HepG2 (cell line): ENCODE measurements around the gene NNMT. TPM values are rescaled to one million over a fixed set of nuclear protein-coding genes. Genes with fewer than 3 reads are reported as not detected.

ENCODE experiments used
- ATAC-seq: fragments of 200-7000 bp; cut with Tn5 transposase; 3 replicates; pipeline ENCODE4 v1.9.1; 2020; ENCODE audit warnings: mild to moderate bottlenecking, moderate library complexity
- BruUV-seq: library from RNA; stranded (reverse); fragments of 400-500 nt; replicated peaks from 2 replicates; lab custom pipeline; 2021; lab: Mats Ljungman, UMichigan
- CTCF ChIA-PET: fragments of 300-600 bp; formaldehyde crosslinking; extraction: SDS; loops from one replicate; lab custom pipeline; 2021; ENCODE audit warnings: low total read pairs, inconsistent platforms, low intra/inter-chr PET ratio; lab: Yijun Ruan, JAX
- POLR2A ChIA-PET: fragments of 350-600 bp; sonication (Branson Sonifier 250); formaldehyde crosslinking; loops from one replicate; lab custom pipeline; 2020; ENCODE audit warnings: antibody characterized with exemption, inconsistent platforms; lab: Yijun Ruan, JAX
- DNase-seq: peaks from one replicate; pipeline ENCODE4 v3.0.0-alpha.2; 2015; ENCODE audit warnings: low spot score
- FAIRE-seq: peaks from 3 replicates; lab custom pipeline; 2011; peaks lifted over from hg19 to GRCh38; lab: Jason Lieb, UNC
- H2AFZ ChIP-seq: one replicate; pipeline ENCODE4 v1.6.1; 2011; ENCODE audit warnings: low read length, inconsistent platforms
- H3K27ac ChIP-seq: fragments of 300-600 bp; 3 replicates; pipeline ENCODE4 v1.8.0; 2011; ENCODE audit warnings: mixed run types, mild to moderate bottlenecking, mixed read lengths, low read length, inconsistent platforms; ENCODE audit not compliant: insufficient read depth; ENCODE audit errors: extremely low read length
- H3K27me3 ChIP-seq, 2 experiments: fragments of 200-600 bp in 1 of 2; 2 replicates in 1 of 2; 3 replicates in 1 of 2; pipeline versions ENCODE4 v1.6.0 to v1.8.0; 2011; ENCODE audit warnings: low read length in 2 of 2, mild to moderate bottlenecking in 2 of 2, moderate library complexity in 2 of 2, inconsistent platforms in 1 of 2; ENCODE audit not compliant: insufficient read depth in 2 of 2, control insufficient read depth in 1 of 2
- H3K36me3 ChIP-seq, 2 experiments: fragments of 200-600 bp in 1 of 2; replicated peaks in 1 of 2; 2 replicates in 1 of 2; 3 replicates in 1 of 2; pipeline versions ENCODE4 v1.5.1 to v1.8.0; 2011; ENCODE audit warnings: low read length in 2 of 2, inconsistent platforms in 1 of 2; ENCODE audit not compliant: insufficient read depth in 2 of 2, control insufficient read depth in 1 of 2
- H3K4me1 ChIP-seq: 2 replicates; pipeline ENCODE4 v1.5.1; 2012; ENCODE audit warnings: low read length, inconsistent platforms; ENCODE audit not compliant: insufficient read depth
- H3K4me2 ChIP-seq: 2 replicates; pipeline ENCODE4 v1.6.0; 2011; ENCODE audit warnings: low read depth, low read length, inconsistent platforms
- H3K4me3 ChIP-seq, 3 experiments: fragments of 200-600 bp in 1 of 3; sonication (generic), shearing (Covaris generic) in 1 of 3; replicated peaks in 1 of 3; 2 replicates each; pipeline ENCODE4 v1.5.1; 2011 to 2016; ENCODE audit warnings: low read length in 3 of 3, inconsistent platforms in 2 of 3, low read depth in 2 of 3, mild to moderate bottlenecking in 2 of 3, control low read depth in 1 of 3, mixed read lengths in 1 of 3; ENCODE audit not compliant: insufficient read depth in 1 of 3
- H3K79me2 ChIP-seq: one replicate; pipeline ENCODE4 v1.6.1; 2011; ENCODE audit warnings: low read length, inconsistent platforms; ENCODE audit not compliant: insufficient read depth
- H3K9ac ChIP-seq: 2 replicates; pipeline ENCODE4 v1.6.0; 2011; ENCODE audit warnings: mild to moderate bottlenecking, low read depth, low read length, inconsistent platforms; ENCODE audit not compliant: insufficient read depth
- H3K9me3 ChIP-seq: 2 replicates; pipeline ENCODE4 v1.5.1; 2012; ENCODE audit warnings: mild to moderate bottlenecking, low read length
- H4K20me1 ChIP-seq: 2 replicates; pipeline ENCODE4 v1.6.0; 2011; ENCODE audit warnings: inconsistent platforms, mild to moderate bottlenecking, low read length, moderate library complexity; ENCODE audit not compliant: insufficient read depth
- CERS6 ChIP-seq: sonication (generic); formaldehyde crosslinking; IDR thresholded peaks from 2 replicates; pipeline ENCODE4 v1.5.0; 2020; ENCODE audit warnings: missing genetic modification reagents
- KDM4B ChIP-seq: sonication (generic); formaldehyde crosslinking; IDR thresholded peaks from 2 replicates; pipeline ENCODE4 v1.4.0; 2020; ENCODE audit warnings: missing genetic modification reagents
- KLF15 ChIP-seq: sonication (generic); formaldehyde crosslinking; IDR thresholded peaks from 2 replicates; pipeline ENCODE4 v1.8.1; 2023; ENCODE audit warnings: borderline replicate concordance, mild to moderate bottlenecking, inconsistent platforms, missing genetic modification reagents, mixed read lengths
- PRDM15 ChIP-seq: sonication (generic); formaldehyde crosslinking; IDR thresholded peaks from 2 replicates; pipeline ENCODE4 v1.4.0; 2020; ENCODE audit warnings: missing genetic modification reagents
- RFX3 ChIP-seq: IDR thresholded peaks from 2 replicates; pipeline ENCODE4 v1.6.1; 2016; ENCODE audit warnings: missing biosample characterization, missing genetic modification reagents
- SATB2 ChIP-seq: sonication (generic); formaldehyde crosslinking; IDR thresholded peaks from 2 replicates; pipeline ENCODE4 v1.5.0; 2020; ENCODE audit warnings: missing genetic modification reagents
- TOPORS ChIP-seq: sonication (generic); formaldehyde crosslinking; IDR thresholded peaks from 2 replicates; pipeline ENCODE4 v1.8.0; 2023; ENCODE audit warnings: mild to moderate bottlenecking, missing genetic modification reagents
- ZNF354B ChIP-seq: sonication (generic); formaldehyde crosslinking; IDR thresholded peaks from 2 replicates; pipeline ENCODE4 v1.8.0; 2022; ENCODE audit warnings: mild to moderate bottlenecking, missing genetic modification reagents
- ZNF564 ChIP-seq: sonication (generic); formaldehyde crosslinking; IDR thresholded peaks from 2 replicates; pipeline ENCODE4 v1.8.1; 2023; ENCODE audit warnings: mild to moderate bottlenecking, missing genetic modification reagents
- ZNF780A ChIP-seq: sonication (generic); formaldehyde crosslinking; IDR thresholded peaks from 2 replicates; pipeline ENCODE4 v1.8.0; 2022; ENCODE audit warnings: mild to moderate bottlenecking, missing genetic modification reagents, moderate library complexity
- ZNF878 ChIP-seq: sonication (generic); formaldehyde crosslinking; IDR thresholded peaks from 2 replicates; pipeline ENCODE4 v1.8.1; 2023; ENCODE audit warnings: mild to moderate bottlenecking, missing genetic modification reagents, moderate library complexity
- WGBS: methylation state at CpG from one replicate; pipeline ENCODE4 v1.1.6; 2017; ENCODE audit warnings: low lambda C conversion rate; 5-methylcytosine and 5-hydroxymethylcytosine counted together
- in situ Hi-C: cut with HindIII; loops from 2 replicates; pipeline ENCODE4 v1.10.0; 2017; ENCODE audit warnings: low pct_unique_long_range_greater_than_20kb; ENCODE audit not compliant: extremely low pct_ligation_motif_present
- intact Hi-C: fragments of 100-400 bp; cut with micrococcal nuclease; formaldehyde crosslinking; loops from one replicate; pipeline ENCODE4 v1.10.0; 2022; ENCODE audit not compliant: unreplicated experiment
- polyA plus RNA-seq, 8 experiments: library from polyadenylated mRNA; depleted of rRNA in 3 of 8; stranded (reverse) in 7 of 8; unstranded in 1 of 8; fragments of >200 nt; fragmentation: Illumina TruSeq in 4 of 8; extraction: Trizol in 4 of 8; gene quantifications; 2 replicates each; pipeline versions ENCODE4 v1.2.1 to v1.2.3, GENCODE V29; 2011 to 2016; ENCODE audit warnings: low read depth in 4 of 8, missing spikeins in 1 of 8, mixed read lengths in 1 of 8; ENCODE audit not compliant: insufficient read depth in 1 of 8
- total RNA-seq, 5 experiments: library from RNA; depleted of rRNA; stranded (reverse); fragments of >200 nt; fragmentation: Illumina TruSeq; extraction: Trizol; gene quantifications; 2 replicates each; pipeline ENCODE4 v1.2.3, GENCODE V29; 2016; ENCODE audit warnings: low read depth in 1 of 5

Gene NNMT
- total and polyA plus RNA-seq, 2 of the 13 experiments (the other 11 are each of a cell fraction or from before 2014, with no cell fraction given), result 0.13 TPM; not detected in 1

GRCh38 chr11:114285599-114285998 lies 10.6 kb upstream of the NNMT start:
- Histone ChIP-seq H3K27ac (no peak overlapping the region), H3K27me3 (peaks cover 2 to 4% of the 10 kb centered on the region in 2 experiments; a peak in 3 of 5 replicates), H3K4me2 (no peak overlapping the region), H3K36me3 (no peaks in the 10 kb centered on the region), H4K20me1 (no peaks in the 10 kb centered on the region), H3K9ac (no peak overlapping the region), H3K9me3 (no peaks in the 10 kb centered on the region), H3K79me2 (no peaks in the 10 kb centered on the region), H3K4me3 (no peak overlapping the region), H2AFZ (no peak overlapping the region), H3K4me1 (no peaks in the 10 kb centered on the region)
- in situ Hi-C loops (loop anchor here (10.0 kb wide), 1 partner anchor 479 kb away; no protein-coding TSS in a partner anchor), intact Hi-C loops (no loop called here)
- TF ChIP-seq SATB2 (CRISPR knock-in tag) (no peak), KDM4B (CRISPR knock-in tag) (no peak), ZNF780A (no peak), TOPORS (CRISPR knock-in tag) (no peak)
- ChIA-PET POLR2A (no interaction called here), CTCF (no interaction called here)
- no peak for ATAC-seq
- WGBS, result 0% methylated on average over 2 of the region's 3 CpGs
- DNase-seq, result no peak
- no peak for FAIRE-seq
- BruUV-seq, result no TSS peak

GRCh38 chr11:114286229-114286628 lies 10.0 kb upstream of the NNMT start:
- H3K4me2 ChIP-seq, result no peak overlapping the region
- TF ChIP-seq ZNF564 (CRISPR knock-in tag) (no peak), ZNF354B (no peak), KLF15 (no peak), PRDM15 (CRISPR knock-in tag) (no peak), RFX3 (no peak), ZNF878 (CRISPR knock-in tag) (no peak), CERS6 (no peak)

More at GRCh38 chr11:114286229-114286628, 10.0 kb upstream of the NNMT start:
- DNase-seq (no peak), FAIRE-seq (no peak), ATAC-seq (no peak)
- intact Hi-C loops (no loop called here), in situ Hi-C loops (loop anchor here (10.0 kb wide), 1 partner anchor 479 kb away; no protein-coding TSS in a partner anchor)
- Histone ChIP-seq H3K79me2 (no peaks in the 10 kb centered on the region), H3K4me3 (no peak overlapping the region), H3K9me3 (no peaks in the 10 kb centered on the region), H3K9ac (no peak overlapping the region), H3K36me3 (no peaks in the 10 kb centered on the region), H2AFZ (no peak overlapping the region), H3K27me3 (peaks cover 2% of the 10 kb centered on the region in 2 experiments; a peak in 3 of 5 replicates), H3K4me1 (no peaks in the 10 kb centered on the region), H3K27ac (no peak overlapping the region), H4K20me1 (no peaks in the 10 kb centered on the region)
- WGBS, result 6% methylated on average over 3 of the region's 3 CpGs
- no TSS peak for BruUV-seq
- POLR2A ChIA-PET, result no interaction called here
- CTCF ChIA-PET, result no interaction called here
